CD4-positive, alpha-beta T cell treated with Interleukin-2 at 100 ng/mL for 4 hours (primary cell): ENCODE data around the gene GINS2.

Source experiments
- DNase-seq: peaks from one replicate; pipeline ENCODE4 v3.0.0-alpha.2; 2020; ENCODE audit warnings: low spot score

GINS2 gene

DNA sequence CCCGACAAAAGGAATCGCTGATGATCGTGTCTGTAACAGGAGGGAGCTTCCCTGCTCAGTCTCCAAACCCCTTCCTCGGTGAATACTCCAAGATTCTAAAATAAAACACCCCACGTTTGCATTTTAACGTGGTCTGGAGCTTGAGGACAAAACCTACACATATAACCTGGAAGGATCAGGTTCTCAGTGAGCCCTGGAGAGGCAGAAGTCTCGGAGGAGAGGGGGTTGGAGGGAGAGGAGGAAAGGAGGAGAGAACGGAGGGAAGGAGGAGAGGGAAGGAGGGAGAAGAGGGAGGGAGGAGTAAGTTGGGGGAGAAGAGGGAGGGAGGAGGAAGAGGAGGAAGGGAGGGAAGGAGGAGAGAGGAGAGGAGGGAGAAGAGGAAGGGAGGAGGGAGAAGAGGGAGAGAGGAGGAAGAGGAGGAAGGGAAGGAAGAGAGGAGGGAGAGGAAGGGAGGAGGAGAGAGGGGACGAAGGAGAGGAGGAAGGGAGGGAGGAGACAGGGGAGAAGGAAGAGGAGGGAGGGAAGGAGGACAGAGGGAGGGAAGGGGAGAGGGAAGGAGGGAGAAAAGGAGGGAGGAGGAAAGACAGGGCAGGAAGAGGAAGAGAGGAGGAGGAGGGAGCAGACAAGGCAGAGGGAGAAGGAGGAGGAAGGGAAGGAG, 27.4 kb upstream of the GINS2 start:
- DNase-seq: no peak

DNA sequence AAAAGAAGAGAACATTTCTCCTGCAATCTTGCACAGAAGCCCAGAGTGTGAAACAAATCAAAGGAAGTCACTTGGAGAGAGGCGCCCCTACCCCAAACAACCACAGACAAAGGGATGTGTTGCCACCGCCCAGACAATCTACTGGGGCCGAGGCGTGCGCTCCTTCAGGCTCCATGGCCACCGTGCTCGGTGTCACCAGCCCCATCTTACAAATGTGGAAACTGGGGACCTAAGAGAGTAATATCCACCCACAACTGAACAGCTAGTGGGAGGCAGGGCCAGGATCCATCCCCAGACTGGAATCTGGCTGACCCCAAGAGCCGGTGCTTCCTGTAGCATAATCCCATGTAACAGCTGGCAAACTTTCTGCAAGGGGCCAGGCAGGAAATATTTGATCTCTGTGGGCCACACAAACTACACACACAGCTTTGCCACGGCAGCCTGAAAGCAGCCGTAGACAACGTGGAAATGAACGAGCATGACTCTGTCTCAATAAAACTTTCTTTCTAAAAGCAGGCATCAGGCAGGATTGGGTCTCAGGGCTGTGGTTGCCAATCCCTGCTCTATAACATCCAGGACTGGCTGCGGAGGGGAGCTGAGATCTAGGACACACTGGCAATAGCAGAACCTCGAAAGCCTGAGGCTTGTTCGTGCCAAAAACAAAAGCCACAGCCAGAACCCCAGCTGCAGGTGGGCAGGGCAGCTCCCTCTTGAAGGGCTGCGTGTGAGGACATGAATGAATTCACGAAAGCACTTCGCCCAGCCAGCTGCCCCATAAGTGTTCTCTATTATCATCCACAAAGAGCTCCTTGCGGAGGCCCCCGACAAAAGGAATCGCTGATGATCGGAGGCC, 26.6 kb upstream of the GINS2 start:
- no peak for DNase-seq

DNA sequence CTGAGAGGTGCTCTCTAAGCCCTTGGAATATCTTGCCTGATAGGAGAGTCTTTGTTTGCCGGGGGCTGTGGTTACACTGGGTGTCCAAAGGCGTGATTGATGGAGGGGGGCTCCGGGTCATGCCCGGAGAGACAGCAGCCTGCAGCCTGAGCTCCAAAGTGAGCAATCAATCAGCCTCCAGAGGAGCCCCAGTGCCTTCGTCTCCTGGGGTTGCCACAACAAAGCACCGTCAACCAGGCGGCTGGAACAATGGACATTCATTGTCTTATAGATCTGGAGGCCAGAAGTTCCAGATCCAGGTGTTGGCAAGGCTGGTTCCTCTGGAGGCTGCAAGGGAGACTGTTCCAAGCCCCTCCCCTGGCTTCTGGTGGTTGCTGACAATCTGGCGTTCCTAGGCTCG, 24.0 kb upstream of the GINS2 start:
- no peak for DNase-seq

DNA sequence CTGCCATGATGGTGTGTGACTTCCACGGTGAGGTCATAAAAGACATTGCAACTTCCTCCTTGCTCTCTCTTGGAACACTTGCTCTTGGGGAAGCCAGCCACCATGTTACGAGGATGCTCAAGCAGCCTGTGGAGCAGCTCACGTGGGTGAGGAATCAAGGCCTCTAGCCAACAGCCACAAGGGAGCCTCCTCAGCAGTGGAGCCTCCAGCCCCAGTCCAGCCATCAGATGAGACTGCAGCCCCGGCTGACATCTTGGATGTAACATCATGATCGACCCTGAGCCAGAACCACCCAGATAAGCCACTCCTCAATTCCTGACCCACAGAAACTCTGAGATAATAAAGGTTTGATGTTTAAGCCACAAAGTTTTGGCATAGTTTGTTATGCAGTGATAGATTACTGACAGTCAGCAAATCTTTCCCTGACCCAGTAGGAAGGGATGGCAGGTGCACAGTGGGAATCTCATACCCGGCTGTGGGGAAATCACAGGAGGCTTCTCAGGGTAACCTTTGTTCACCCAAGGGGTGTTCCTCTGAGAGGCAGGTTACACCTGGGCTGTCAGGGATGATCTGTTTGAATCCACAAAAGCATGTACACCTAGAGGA, 23.3 kb upstream of the GINS2 start:
- DNase-seq: no peak

DNA sequence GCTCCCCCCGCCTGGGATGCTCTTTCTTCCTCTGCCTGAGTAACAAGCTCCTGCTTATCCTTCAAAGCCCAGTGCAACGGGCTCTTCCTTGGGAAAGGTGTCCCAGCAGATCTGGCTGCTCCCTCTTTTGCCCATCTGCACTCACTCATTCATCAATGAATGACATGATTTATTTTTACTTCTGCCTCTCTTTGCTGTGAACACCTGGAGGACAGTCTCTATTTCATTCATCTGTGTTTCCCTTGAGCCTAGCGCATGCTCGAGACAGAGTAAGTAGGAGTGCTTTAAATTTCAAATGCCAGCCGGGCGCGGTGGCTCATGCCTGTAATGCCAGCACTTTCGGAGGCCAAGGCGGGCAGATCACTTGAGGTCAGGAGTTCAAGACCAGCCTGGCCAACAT, 22.0 kb upstream of the GINS2 start:
- DNase-seq: no peak

DNA sequence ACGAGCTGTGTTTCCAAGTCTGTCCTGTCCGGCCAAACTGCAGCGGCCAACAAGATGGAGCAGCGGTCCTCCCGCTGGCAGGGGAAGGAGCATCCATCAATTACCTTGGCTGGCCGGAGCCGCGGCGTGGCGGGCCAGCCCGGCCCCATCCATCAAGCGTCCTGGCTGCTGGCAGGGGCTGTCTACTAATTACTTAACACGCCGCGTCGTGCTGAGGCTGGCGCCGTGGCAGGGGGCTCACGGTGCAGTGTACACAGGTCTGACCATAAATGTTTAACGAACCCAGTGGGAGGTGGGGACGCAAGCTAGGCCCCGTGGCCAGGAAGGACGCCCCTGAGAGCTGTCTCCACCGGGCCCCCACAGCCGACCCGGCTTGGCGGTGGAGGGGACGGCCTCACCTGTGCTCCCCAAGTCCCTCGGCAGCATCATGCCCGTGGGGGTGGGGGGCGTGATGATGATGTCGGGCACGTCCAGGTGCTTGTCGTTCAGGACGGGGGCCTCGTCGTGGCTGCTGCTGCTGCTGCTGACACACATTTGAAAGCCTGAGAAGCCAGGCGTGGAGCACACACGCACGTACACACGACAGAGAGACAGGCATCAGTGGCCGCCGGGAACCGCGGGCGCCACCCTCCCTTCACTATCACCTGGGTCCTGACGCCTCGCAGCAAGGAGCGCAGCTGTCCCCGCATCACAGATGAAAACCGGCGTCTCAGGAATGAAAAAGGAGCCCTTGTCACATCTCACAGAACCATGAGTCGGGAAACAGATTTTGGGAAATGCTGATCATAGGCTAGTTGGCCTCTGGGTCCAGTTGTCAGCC, 21.2 kb upstream of the GINS2 start:
- no peak for DNase-seq

DNA sequence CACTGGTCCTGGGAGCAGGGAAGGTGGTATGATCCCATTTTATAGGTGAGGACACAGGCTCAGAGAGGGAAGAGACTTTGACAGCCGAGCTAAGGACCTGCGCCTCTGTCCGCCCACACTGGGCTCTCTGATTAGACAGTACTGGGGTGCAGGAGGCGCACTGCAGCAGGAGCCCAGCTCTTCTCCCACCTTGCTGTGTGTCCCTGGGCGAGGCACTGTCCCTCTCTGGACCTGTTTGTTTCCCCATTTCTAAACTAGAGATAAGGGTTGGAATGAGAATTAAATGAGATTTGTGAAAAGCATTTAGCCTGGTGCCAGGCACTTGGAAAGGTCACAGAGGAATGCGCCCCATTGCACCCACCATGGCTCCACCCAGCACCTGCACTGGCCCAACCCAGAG, 19.6 kb upstream of the GINS2 start:
- DNase-seq: no peak

DNA sequence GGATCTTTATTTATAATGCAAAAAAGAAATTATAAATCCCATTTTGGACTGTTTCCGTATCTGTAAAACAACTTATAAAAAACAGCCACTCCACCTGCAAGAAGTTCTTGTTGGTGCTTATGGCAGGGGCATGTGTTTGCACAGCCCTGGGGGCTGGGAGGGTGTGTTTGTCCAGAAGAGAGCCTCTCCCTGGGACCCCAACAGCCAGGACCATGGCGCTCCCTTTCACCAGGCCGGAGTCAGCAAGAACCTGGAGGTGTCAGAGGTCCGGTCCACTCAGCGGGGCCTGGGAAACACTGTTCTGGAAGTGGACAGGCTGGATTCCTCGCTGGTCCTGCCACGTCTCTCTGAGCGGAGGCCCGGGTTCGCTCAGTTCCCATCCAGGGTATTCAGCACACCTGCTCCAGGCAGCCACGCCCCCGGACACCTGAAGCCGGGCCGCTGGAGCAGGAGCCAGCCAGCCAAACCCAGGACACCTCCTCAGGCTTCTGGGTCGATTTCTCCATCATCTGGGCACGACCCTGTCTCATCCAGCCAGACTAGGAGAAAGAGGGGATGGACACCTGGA, 18.9 kb upstream of the GINS2 start:
- no peak for DNase-seq

DNA sequence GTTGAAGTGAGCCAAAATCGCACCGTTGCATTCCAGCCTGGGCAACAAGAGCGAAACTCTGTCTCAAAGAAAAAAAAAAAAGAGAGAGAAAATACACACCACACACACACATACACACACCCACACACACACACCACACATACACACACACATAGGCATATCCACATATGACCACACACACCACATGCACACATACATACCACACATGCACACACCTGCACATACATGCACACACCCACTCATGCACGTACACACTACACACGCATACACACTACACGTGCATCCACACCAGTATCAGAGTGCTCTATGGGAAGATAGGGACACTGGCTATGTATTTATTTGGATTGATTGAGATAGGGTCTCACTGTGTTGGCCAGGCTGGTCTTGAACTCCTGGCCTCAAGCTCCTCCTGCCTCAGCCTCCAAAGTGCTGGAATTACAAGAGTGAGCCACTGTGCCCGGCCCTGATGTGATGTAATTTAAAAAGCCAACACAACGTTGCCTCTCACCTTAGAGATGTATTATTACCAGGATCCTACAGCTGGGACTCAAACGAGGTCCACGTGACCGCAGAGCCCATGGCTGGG, 17.8 kb upstream of the GINS2 start:
- no peak for DNase-seq

DNA sequence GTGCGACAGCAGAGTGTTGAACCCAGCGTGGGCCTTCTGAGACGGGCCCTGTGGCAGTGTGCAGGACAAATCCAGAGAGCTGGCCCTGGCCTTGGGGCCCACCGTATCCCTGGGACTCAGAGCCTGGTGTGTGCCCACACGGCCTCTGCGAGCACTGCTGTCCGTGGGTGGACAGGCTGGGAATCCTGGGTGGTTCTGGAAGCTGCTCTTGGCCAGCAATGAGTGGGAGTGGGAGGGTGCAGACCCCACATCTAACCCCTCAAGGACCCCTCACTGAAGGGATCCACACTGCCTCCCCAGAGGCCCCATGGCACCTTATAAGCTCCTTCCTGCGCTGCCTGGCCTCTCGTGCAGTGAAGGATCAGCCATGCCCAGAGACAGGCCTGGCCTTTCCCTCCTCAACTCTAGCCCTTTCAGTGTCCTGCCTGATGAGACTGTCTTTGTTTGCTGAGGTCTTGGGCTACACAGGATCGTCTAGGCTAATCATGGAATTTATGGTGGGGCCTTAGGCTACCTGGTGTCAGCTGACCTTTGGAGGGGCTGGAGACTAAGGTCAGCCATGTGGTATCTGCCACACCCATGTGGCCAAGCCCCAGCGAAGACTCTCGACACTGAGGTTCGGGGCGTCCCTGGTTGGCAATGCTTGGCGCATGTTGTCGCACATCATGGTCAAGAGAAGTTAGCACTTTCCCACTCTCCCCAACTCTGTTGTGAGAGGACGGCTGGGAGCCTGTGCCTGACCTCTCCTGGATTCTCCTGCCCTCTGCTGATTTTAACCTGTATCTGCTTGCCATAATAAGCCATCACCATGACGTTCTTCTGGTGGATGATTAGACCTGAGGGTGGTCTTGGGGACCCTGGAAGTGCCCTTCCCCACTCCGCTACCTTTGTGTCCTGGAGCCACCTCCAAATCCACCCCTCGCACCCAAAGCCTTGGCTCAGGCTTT, 16.4 kb upstream of the GINS2 start:
- no peak for DNase-seq

DNA sequence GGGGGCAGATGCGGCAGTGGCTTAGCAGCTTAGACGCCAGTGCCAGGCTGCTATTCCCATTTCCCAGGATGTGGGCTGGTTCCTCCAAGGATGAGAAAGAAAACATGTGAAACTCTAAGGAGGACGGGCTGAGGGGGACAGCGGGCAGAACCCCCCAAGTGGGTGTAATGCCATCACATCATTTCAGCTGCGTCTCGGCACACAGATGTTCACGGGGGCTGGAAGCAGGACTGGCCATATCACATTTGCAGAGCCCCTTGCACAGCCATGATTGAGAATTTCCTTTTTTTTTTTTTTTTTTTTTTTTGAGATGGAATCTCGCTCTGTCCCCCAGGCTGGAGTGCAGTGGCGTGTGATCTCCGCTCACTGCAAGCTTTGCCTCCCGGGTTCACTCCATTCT, 15.3 kb upstream of the GINS2 start:
- DNase-seq: no peak

DNA sequence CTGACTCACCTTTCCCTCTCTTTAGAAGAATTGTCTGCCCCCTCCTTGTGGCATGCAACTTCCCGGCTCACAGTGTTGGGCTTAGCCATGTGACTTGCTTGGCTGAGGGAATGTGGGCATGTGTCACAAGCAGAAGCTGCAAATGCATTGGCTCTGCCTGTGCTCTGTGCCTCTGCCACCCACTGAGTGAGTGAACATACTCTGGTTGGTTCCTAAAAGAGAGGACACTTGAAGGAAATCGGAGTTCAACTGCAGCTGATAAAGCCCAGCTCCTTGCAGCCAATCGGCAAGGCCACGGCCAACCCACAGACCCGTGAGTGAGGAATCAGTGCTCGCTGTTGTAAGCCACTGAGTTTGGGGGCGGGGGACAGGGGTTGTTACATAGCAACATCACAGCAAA, 10.9 kb upstream of the GINS2 start:
- no peak for DNase-seq

DNA sequence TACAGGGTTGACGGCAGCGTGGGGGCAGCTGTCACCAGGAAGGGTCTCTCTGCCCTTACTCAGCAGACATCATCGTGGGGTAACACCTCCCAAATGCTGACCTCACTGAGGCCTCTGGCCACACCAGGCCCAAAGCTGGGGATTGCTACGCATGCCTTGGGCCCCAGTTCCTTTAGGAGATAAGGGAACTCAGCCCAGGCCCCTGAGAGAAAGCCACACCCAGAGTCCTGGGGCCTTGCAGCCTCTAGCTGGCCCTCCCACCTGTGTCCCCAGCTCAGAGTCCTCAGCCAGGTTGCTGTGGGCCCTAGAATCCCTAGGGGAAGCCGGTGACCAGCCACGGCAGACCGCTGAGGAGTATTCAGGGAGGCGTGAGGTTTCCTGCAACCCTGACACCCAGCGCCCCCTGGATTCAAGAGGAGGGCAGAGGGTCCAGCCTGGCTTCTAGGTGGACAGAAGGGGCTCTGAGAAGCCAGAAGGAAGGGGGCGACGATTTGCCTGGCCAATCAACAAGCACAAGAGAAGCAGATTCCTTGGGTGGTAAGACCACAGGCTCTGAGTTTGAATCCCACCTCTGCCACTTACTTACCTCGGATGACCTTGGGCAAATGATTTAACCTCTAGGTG, 10.3 kb upstream of the GINS2 start:
- no peak for DNase-seq

DNA sequence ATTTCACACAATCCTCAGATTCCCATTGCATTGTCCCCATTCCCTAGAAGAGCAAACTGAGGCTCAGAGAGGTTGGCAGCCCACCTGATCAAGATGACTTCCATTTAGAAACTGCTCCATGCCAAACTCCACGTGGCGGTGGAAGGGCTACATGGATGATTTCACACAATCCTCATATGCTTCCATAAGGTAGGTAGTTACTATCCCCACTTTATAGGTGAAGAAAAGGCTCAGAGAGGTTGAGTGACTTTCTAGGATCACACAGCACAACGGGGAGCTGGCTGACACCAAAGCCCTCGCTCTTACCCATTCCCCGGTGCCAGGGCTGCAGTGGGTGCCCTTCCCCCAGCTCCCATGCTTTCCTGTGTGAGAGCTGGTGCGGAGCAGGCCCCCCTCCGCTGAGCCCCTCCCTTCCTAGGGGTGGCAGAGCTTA, 9.7 kb upstream of the GINS2 start:
- DNase-seq: no peak

DNA sequence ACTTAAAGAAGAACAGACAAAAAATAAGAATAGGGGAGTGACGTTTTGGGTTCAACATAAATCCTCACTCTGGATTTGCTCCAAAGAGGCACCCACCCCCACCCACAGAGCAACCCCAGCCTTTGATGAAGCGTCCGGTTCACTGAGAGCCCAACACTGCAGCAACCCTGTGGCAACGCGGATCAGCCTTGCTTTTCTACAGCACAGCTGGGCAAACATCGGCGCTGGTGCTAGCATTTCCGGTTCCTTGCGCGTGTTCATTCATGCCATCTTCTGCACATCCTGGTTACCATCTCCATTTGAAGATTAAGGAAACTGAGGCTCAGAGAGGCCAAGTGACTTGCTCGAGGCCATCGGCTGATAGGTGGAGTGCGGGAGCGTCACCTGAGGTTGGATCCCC, 8.7 kb upstream of the GINS2 start:
- DNase-seq: no peak

DNA sequence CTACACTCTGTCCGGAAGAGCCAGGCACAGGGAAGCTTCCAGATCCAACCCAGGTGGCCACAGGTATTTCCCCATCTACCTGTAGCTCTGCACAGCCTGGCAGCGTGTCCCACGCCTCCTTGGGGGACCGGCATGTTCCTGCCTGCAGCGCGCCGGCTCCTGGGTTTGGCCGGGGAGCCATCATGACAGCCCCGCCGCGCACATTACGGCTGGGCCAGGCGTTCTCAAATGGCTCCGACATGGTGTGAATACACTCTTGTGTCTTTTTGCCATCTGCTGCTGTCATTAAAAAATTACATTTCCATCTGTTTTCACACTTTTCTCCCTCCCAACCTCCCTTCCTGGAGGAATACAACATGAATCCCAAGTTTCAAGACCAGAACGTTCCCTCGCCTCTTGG, 8.0 kb upstream of the GINS2 start:
- no peak for DNase-seq

DNA sequence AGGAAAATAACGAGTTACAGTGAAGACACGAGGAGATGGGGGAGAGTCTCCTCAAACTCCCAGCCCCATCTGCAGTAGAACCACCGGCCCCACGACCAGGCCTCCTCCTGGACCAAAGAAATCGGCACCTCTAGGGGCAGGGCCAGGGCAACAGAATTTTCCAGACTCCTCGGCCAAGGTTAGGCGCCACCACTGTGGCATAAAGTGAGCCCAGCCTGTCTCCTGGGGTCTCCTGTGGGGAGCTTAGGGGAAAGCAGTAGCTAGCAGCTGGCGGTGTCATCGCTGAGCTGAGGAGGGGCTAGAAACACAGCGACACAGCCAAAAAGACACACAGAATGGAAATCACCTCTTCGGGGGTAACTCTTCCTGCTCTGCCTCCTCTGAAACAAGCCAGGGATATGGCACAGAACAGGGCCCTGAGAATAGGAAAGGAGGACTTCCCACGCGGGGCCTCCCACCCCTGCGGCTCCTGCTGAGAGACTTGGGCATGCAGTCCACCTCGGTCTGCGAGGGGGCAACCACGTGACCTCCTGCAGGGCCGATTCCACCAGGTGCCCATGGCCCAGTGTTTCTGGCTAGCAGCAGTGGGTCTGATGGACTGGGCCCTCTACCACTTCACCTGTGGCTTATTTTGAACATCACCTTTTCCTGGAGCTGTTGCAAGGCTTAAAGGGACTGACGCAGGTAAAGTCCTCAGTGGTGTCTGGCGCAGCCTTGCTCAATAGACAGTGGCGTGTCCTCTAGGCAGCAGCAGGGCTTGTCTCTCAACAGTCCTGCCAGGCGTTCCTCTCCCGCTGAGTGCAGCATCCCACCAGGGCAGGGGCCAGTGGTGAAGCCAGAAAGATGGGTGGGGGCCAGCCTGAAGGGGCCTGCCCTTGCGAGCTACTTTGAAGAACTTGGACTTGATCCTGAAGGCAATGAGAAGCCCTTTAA, 6.7 kb upstream of the GINS2 start:
- no peak for DNase-seq

DNA sequence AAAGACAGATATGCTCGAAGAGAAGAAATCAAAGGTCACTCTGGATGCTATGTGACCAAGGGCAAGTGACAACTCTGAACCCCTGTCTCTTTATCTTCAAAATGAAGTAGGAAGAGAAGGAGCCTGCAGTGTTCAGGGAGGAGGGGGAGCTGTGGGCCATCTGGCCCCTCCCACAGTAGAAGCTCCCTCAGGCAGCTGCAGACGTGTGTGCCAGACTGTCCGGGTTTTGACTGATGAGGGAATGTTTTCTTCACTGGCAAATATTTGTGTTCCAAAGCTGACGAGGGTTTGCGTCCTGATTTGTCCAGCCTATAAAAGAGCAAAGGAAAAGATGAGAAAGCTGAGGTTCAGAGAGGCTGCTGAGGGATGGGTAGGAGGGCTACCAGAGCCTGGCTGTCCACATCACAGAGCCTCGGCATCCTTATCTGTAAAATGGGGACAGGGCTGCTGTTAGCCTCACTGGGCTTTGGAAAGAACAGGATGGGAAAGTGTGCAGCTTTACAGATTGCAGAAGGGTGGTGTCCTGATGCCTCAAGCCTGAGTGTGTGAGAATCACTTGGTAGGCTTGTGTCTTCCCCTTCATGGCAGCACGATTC, 1.8 kb upstream of the GINS2 start:
- DNase-seq: no peak

DNA sequence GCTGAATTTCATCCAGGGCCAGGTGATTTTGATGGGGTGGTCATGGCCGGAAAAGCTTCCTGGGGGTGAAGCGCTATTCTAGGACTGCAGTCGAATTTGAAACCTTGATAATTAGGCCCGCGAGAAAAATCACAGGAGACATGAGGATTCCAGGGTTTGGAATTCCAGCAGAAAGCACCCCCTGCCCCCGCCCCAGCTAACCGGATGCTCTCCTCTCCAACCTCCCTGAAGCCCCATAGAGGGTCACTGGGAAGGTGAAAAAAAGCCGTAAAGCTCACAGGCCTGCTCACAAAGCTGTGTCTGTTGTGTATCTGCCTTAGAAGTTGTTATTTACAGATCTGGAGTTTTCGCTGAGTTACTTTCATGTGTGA, 1.2 kb upstream of the GINS2 start:
- DNase-seq: no peak
